Endothelial cell of umbilical vein (primary cell): ENCODE measurements around the gene PRDM12. TPM values are rescaled to one million over a fixed set of nuclear protein-coding genes. Genes with fewer than 3 reads are reported as not detected.

Source experiments
- BruUV-seq: library from RNA; stranded (reverse); fragments of 400-500 nt; replicated peaks from 2 replicates; lab custom pipeline; 2021; lab: Mats Ljungman, UMichigan
- CTCF ChIA-PET: fragments of 300-600, 350-600 bp; sonication (Branson Sonifier 250); formaldehyde crosslinking; loops from one replicate; lab custom pipeline; 2021; ENCODE audit warnings: antibody characterized with exemption, inconsistent platforms; lab: Charles Lee
- POLR2A ChIA-PET: fragments of 300-600, 350-600 bp; sonication (Branson Sonifier 250); formaldehyde crosslinking; loops from one replicate; lab custom pipeline; 2021; ENCODE audit warnings: antibody characterized with exemption, inconsistent platforms; lab: Charles Lee
- DNase-seq: peaks from one replicate; pipeline ENCODE4 v3.0.0-alpha.2; 2011; ENCODE audit warnings: low read depth, low spot score
- FAIRE-seq: peaks from 2 replicates; lab custom pipeline; 2011; peaks lifted over from hg19 to GRCh38; lab: Jason Lieb, UNC
- H2AFZ ChIP-seq: 2 replicates; pipeline ENCODE4 v1.6.0; 2012; ENCODE audit warnings: low read depth, low read length, control low read depth, inconsistent platforms
- H3K27ac ChIP-seq: 2 replicates; pipeline ENCODE4 v1.5.1; 2011; ENCODE audit warnings: low read depth, mild to moderate bottlenecking, control low read depth, low read length, moderate library complexity; ENCODE audit not compliant: insufficient read depth
- H3K27me3 ChIP-seq, 2 experiments: 2 replicates each; pipeline versions ENCODE4 v1.6.0 to v1.6.1; 2011; ENCODE audit warnings: low read length in 2 of 2, mixed read lengths in 1 of 2; ENCODE audit not compliant: control insufficient read depth in 2 of 2, insufficient read depth in 2 of 2
- H3K36me3 ChIP-seq, 2 experiments: 2 replicates in 1 of 2; 3 replicates in 1 of 2; pipeline ENCODE4 v1.5.1; 2011; ENCODE audit warnings: low read length in 2 of 2, mild to moderate bottlenecking in 1 of 2, moderate library complexity in 1 of 2; ENCODE audit not compliant: control insufficient read depth in 2 of 2, insufficient read depth in 2 of 2; ENCODE audit errors: extremely low read depth in 1 of 2
- H3K4me1 ChIP-seq: 3 replicates; pipeline ENCODE4 v1.5.1; 2011; ENCODE audit warnings: mild to moderate bottlenecking, low read length; ENCODE audit not compliant: control insufficient read depth, insufficient read depth; ENCODE audit errors: extremely low read depth
- H3K4me2 ChIP-seq: 2 replicates; pipeline ENCODE4 v1.6.1; 2011; ENCODE audit warnings: low read length, control low read depth, mixed read lengths; ENCODE audit not compliant: insufficient read depth
- H3K4me3 ChIP-seq, 3 experiments: fragments of 200-600 bp in 1 of 3; sonication (generic), shearing (Covaris generic) in 1 of 3; replicated peaks in 1 of 3; 2 replicates each; pipeline ENCODE4 v1.5.1; 2011 to 2016; ENCODE audit warnings: control low read depth in 3 of 3, low read length in 3 of 3, mild to moderate bottlenecking in 2 of 3, inconsistent platforms in 1 of 3, low read depth in 1 of 3, moderate library complexity in 1 of 3; ENCODE audit not compliant: insufficient read depth in 1 of 3
- H3K79me2 ChIP-seq: 2 replicates; pipeline ENCODE4 v1.6.0; 2012; ENCODE audit warnings: low read length, inconsistent platforms; ENCODE audit not compliant: control insufficient read depth, insufficient read depth
- H3K9ac ChIP-seq: replicated peaks from 2 replicates; pipeline ENCODE3; 2011; ENCODE audit warnings: low read length, control low read depth; ENCODE audit not compliant: insufficient read depth; ENCODE audit errors: extremely low read depth
- H3K9me1 ChIP-seq: replicated peaks from 3 replicates; pipeline ENCODE4 v1.6.0; 2011; ENCODE audit warnings: mild to moderate bottlenecking, low read length; ENCODE audit not compliant: control insufficient read depth, insufficient read depth; ENCODE audit errors: extremely low read depth
- H3K9me3 ChIP-seq: replicated peaks from 2 replicates; pipeline ENCODE4 v1.5.1; 2012; ENCODE audit warnings: low read length, inconsistent platforms; ENCODE audit not compliant: control insufficient read depth, insufficient read depth
- H4K20me1 ChIP-seq: replicated peaks from 2 replicates; pipeline ENCODE3; 2011; ENCODE audit warnings: mild to moderate bottlenecking, low read length; ENCODE audit not compliant: control insufficient read depth, insufficient read depth; ENCODE audit errors: extremely low read depth
- EZH2 ChIP-seq: IDR thresholded peaks from 2 replicates; pipeline ENCODE4 v1.6.1; 2012; ENCODE audit warnings: borderline replicate concordance, low read depth, mild to moderate bottlenecking, moderate library complexity, low read length, inconsistent platforms; ENCODE audit not compliant: severe bottlenecking
- JUN ChIP-seq: IDR thresholded peaks from 2 replicates; pipeline ENCODE4 v1.6.1; 2011; ENCODE audit warnings: borderline replicate concordance, low read depth; ENCODE audit not compliant: insufficient read length, insufficient read depth
- MYC ChIP-seq: IDR thresholded peaks from one replicate; pipeline ENCODE4 v1.6.1; 2011; ENCODE audit warnings: mild to moderate bottlenecking, low read depth, low read length
- dilution Hi-C: fragments of 300-500 bp; cut with MboI; formaldehyde crosslinking; loops from one replicate; pipeline ENCODE4 v1.15.0; 2019; ENCODE audit warnings: low sequenced_read_pairs; ENCODE audit not compliant: extremely low pct_ligation_motif_present
- intact Hi-C: fragments of 100-400 bp; cut with micrococcal nuclease; formaldehyde crosslinking; loops from one replicate; pipeline ENCODE4 v1.10.0; 2022
- polyA plus RNA-seq, 4 experiments: library from polyadenylated mRNA; depleted of rRNA in 3 of 4; stranded (reverse) in 3 of 4; unstranded in 1 of 4; fragments of >200 nt; gene quantifications; 2 replicates each; pipeline versions ENCODE4 v1.2.1 to v1.2.3, GENCODE V29; 2011 to 2012; ENCODE audit warnings: missing spikeins in 1 of 4
- total RNA-seq: library from RNA; stranded (reverse); gene quantifications from 2 replicates; pipeline ENCODE4 v1.2.3, GENCODE V29; 2021

The PRDM12 gene
- total and polyA plus RNA-seq, 2 donors (not counting 3 experiments of a cell fraction or from before 2014, with no cell fraction given): not detected

GRCh38 chr9:130660683-130661450 lies 3.5 kb upstream of the PRDM12 start:
- intact Hi-C loops (no loop called here), dilution Hi-C loops (no loop called here)
- ChIA-PET CTCF (no interaction called here), POLR2A (no interaction called here)
- H3K4me3 ChIP-seq: peak overlapping the region in 1 of 3 experiments; percentile 9
- no peaks in the 10 kb centered on the region for H3K9me1 ChIP-seq
- H3K27me3 ChIP-seq: peaks cover 78 to 91% of the 10 kb centered on the region in 2 experiments
- no peak overlapping the region for H3K27ac ChIP-seq
- no peaks in the 10 kb centered on the region for H3K36me3 ChIP-seq
- DNase-seq (no peak), FAIRE-seq (no peak)
- BruUV-seq: no TSS peak
- no peaks in the 10 kb centered on the region for H4K20me1 ChIP-seq
- H3K4me2 ChIP-seq: peak overlapping the region; percentile 33
- H3K9ac ChIP-seq: no peak overlapping the region
- no peak for TF ChIP-seq JUN
- TF ChIP-seq MYC: no peak
- peak; percentile 98 for TF ChIP-seq EZH2
- no peak overlapping the region for H2AFZ ChIP-seq
- no peaks in the 10 kb centered on the region for H3K9me3 ChIP-seq
- H3K79me2 ChIP-seq: no peaks in the 10 kb centered on the region
- no peaks in the 10 kb centered on the region for H3K4me1 ChIP-seq

GRCh38 chr9:130661451-130662098 lies 2.8 kb upstream of the PRDM12 start:
- FAIRE-seq (no peak), DNase-seq (no peak)
- no peak overlapping the region for H3K27ac ChIP-seq
- dilution Hi-C loops (no loop called here), intact Hi-C loops (no loop called here)
- peaks cover 81 to 95% of the 10 kb centered on the region in 2 experiments for H3K27me3 ChIP-seq
- no peaks in the 10 kb centered on the region for H4K20me1 ChIP-seq
- H3K4me2 ChIP-seq: no peak overlapping the region
- POLR2A ChIA-PET: no interaction called here
- H3K4me1 ChIP-seq: no peaks in the 10 kb centered on the region
- H2AFZ ChIP-seq: no peak overlapping the region
- H3K9ac ChIP-seq: no peak overlapping the region
- no TSS peak for BruUV-seq
- no peak overlapping the region for H3K4me3 ChIP-seq
- no peaks in the 10 kb centered on the region for H3K79me2 ChIP-seq
- CTCF ChIA-PET: interaction anchor here (1.9 kb wide), 1 partner anchor 20 kb away, joined by 7 read pairs; no protein-coding TSS in a partner anchor
- no peaks in the 10 kb centered on the region for H3K9me1 ChIP-seq
- no peaks in the 10 kb centered on the region for H3K9me3 ChIP-seq
- no peaks in the 10 kb centered on the region for H3K36me3 ChIP-seq
- TF ChIP-seq JUN (no peak), EZH2 (peak; percentile 71)
